Body of pancreas (tissue), 4 donors: Measurements from ENCODE around the gene RELN.

Experiments
- POLR2A ChIP-seq, 3 donors: fragments of 450-650 bp; IDR thresholded peaks; one replicate each; pipeline ENCODE4 v1.6.1; 2016; ENCODE audit warnings: antibody characterized with exemption in 3 of 3, mild to moderate bottlenecking in 2 of 3
- TF ChIP-seq, protein P1 (sequence below), 7 experiments: fragments of 450-650 bp in 4 of 7; fragments of 200-600 bp in 3 of 7; sonication (generic) in 3 of 7; IDR thresholded peaks; one replicate each; pipeline ENCODE4 v1.5.1; 2016 to 2019; ENCODE audit warnings: antibody characterized with exemption in 7 of 7

GRCh38 chr7:103795787-103796186 is 193.7 kb downstream of the RELN start:
- TF ChIP-seq, protein P1, sequence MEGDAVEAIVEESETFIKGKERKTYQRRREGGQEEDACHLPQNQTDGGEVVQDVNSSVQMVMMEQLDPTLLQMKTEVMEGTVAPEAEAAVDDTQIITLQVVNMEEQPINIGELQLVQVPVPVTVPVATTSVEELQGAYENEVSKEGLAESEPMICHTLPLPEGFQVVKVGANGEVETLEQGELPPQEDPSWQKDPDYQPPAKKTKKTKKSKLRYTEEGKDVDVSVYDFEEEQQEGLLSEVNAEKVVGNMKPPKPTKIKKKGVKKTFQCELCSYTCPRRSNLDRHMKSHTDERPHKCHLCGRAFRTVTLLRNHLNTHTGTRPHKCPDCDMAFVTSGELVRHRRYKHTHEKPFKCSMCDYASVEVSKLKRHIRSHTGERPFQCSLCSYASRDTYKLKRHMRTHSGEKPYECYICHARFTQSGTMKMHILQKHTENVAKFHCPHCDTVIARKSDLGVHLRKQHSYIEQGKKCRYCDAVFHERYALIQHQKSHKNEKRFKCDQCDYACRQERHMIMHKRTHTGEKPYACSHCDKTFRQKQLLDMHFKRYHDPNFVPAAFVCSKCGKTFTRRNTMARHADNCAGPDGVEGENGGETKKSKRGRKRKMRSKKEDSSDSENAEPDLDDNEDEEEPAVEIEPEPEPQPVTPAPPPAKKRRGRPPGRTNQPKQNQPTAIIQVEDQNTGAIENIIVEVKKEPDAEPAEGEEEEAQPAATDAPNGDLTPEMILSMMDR (IDR thresholded peaks at IDR 0.05) = no peak
- no peak for TF ChIP-seq POLR2A (IDR thresholded peaks at IDR 0.05)
